GM12874 (cell line): ENCODE measurements around the gene ADRM1.

Experiments
- CTCF ChIP-seq: IDR thresholded peaks from 2 replicates; pipeline ENCODE4 v1.5.1; 2011; ENCODE audit warnings: low read depth, mild to moderate bottlenecking, control low read depth, low read length, moderate library complexity; ENCODE audit not compliant: insufficient read depth

Gene ADRM1

GRCh38 chr20:62344782-62345181 is 42.0 kb downstream of the ADRM1 start:
- no peak for TF ChIP-seq CTCF

GRCh38 chr20:62345681-62346370 is 43.0 kb downstream of the ADRM1 start:
- no peak for TF ChIP-seq CTCF

GRCh38 chr20:62346398-62347150 is 43.8 kb downstream of the ADRM1 start:
- no peak for TF ChIP-seq CTCF

- no peak for TF ChIP-seq CTCF
These were observed 44.3 kb downstream of the ADRM1 start for GRCh38 chr20:62347151-62347404.

GRCh38 chr20:62347445-62347844 is 44.6 kb downstream of the ADRM1 start:
- TF ChIP-seq CTCF, result no peak

- TF ChIP-seq CTCF, result no peak
These were observed 45.8 kb downstream of the ADRM1 start for GRCh38 chr20:62348604-62349003.

GRCh38 chr20:62349556-62350097 is 46.8 kb downstream of the ADRM1 start:
- no peak for TF ChIP-seq CTCF
